NCI-H1105 treated with DMSO at 0.1 percent for 48 hours (cell line): ENCODE measurements around the gene CYP2A6.
"Not testable (repeated sequence)": the region's sequence is repeated elsewhere in the genome, so short reads cannot be mapped to it uniquely, and the experiment has no call there.

Source experiments
- DNase-seq: peaks from one replicate; lab custom pipeline; 2025; lab: John Stamatoyannopoulos, UW

Gene CYP2A6, protein sequence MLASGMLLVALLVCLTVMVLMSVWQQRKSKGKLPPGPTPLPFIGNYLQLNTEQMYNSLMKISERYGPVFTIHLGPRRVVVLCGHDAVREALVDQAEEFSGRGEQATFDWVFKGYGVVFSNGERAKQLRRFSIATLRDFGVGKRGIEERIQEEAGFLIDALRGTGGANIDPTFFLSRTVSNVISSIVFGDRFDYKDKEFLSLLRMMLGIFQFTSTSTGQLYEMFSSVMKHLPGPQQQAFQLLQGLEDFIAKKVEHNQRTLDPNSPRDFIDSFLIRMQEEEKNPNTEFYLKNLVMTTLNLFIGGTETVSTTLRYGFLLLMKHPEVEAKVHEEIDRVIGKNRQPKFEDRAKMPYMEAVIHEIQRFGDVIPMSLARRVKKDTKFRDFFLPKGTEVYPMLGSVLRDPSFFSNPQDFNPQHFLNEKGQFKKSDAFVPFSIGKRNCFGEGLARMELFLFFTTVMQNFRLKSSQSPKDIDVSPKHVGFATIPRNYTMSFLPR

DNA sequence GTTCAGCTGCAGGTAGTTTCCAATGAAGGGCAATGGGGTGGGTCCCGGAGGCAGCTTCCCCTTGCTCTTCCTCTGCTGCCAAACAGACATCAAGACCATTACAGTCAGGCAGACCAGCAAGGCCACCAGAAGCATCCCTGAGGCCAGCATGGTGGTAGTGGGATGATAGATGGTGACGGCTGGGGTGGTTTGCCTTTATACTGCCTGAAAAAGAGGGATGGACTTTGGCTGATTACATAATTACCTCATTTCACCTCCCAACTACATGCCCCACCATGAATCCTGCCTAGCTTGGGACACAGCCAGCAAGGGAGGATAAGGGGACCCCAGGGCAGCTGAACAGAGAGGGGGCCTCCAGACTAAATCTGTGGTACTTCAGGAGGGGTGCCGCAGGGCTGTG lies at the start of gene CYP2A6:
Gene CYP2A6 (minus strand): TSS at position 171 of the 400 bp plus-strand sequence. CDS start 21 bp downstream, at position 150.
- DNase-seq, result not testable (repeated sequence)

DNA sequence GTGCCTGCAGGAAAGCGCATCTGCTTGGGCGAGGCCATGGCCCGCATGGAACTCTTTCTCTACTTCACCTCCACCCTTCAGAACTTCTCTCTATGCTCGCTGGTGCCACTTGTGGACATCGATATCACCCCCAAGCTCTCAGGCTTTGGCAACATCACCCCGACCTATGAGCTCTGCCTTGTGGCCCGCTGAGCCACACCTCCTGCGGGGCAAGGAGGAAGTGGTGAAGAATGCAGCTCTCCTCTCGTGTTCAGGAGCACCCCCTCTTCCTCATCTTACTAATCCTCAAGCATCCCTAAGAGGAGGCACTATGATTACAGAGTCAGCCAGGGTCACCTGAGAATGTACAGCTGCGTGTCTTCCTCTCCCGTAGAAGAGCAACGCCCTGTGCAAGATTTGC lies 49.7 kb upstream of the CYP2A6 start:
- not testable (repeated sequence) for DNase-seq

DNA sequence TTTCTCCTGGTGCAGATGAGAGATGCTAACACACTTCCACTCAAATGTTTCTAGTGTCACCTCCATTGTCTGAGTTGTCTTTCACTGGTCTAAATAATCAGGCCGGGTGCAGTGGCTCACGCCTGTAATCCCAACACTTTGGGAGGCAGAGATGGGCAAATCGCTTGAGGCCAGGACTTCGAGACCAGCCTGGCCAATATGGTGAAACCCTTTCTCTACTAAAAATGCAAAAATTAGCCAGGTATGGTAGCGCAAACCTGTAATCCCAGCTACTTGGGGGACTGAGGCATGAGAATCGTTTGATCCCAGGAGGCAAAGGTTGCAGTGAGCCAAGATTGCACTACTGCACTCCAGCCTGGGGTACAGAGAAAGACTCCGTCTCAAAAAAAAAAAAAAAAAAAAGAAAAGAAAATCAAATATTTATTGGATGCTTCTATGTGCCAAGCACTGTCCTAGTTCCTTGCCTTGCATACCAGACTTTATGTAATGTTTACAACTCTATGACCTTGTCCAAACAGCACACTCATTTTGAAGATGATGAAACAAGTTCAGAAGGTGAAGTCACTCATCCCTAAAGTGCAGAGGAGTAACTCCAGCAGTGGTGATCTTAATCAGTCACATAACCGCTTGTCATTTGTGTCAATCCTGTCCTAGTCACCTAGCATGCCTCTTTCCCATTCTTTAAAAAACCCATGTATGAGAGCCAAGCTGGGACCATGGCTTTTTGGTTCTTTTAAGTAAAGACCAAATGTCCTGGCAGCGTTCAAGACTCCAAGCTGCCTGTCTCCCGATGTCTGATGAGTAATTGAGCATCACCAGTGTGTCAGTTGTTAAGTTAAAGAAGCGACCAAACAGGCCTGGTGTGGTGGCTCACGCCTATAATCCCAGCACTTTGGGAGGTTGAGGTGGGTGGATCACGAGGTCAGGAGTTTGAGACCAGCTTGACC lies 46.9 kb upstream of the CYP2A6 start:
- not testable (repeated sequence) for DNase-seq

DNA sequence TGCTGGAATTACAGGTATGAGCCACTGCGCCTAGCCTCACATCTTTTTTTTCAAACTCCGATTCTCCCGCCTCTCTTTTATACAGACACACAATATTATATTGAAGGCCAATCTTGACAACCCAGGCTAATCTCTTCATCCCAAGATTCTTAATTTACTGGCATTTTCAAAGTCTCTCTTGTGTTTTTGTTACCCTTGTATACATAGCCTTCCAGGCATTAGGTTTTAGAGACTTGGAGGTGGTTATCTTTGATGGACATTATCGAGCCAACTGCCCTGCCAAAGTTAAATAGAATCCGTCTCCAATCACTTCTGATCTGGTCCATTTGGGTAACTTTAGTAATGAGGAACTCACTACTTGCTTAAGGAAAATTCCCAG lies 46.2 kb upstream of the CYP2A6 start:
- no peak for DNase-seq

DNA sequence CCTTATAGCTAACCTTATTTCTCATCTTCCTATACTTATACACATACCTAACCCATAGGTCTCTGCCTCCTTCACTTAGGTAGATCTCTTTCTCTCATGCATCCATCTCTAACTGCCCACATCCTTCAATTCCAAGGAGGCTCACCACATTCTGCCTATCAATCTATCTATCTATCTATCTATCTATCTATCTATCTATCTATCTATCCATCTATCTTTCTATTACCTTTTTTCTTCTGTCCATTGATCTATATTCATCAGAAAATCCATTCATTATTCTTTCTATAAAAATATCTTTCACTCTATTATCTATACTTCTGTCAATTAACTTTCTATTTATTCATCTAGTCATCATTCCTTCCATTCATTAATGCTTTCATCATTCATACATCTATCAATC lies 42.9 kb upstream of the CYP2A6 start:
- no peak for DNase-seq

DNA sequence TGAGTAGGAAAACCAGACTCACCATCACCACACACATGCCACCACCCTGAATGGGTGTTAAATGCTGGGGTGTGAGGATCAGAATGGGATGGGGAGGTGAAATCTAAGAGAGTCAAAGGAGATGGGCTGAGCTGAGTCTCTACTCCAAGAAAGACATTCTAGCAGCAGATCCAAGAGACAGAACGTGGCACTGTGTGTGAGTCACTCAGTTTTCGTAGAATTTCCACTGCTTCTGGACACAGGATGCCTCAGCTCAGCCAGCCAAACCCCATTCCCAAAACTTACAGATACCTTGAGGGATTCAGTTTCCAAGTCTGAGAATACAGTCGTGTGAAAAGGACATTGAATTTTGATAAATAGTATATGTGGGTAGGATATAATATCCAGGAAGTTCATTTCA lies 39.1 kb upstream of the CYP2A6 start:
- DNase-seq, result no peak

DNA sequence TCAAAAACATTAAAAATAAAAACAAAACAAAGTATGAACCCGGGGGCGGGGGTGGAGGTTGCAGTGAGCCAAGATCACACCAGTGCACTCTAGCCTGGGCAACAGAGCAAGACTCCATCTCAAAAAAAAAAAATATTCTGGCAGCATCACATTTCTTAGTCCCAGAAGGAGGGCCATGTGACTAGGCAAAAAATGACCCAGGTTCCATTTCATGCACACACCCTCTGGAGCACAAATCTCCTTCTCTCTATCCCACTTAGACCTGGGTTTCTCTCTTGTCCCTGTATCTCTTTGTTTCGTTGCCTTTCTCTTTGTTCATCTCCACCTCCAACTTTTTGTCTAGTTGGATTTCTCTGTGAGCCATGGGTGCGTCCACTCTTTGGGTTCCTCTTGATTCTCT lies 37.9 kb upstream of the CYP2A6 start:
- no peak for DNase-seq

DNA sequence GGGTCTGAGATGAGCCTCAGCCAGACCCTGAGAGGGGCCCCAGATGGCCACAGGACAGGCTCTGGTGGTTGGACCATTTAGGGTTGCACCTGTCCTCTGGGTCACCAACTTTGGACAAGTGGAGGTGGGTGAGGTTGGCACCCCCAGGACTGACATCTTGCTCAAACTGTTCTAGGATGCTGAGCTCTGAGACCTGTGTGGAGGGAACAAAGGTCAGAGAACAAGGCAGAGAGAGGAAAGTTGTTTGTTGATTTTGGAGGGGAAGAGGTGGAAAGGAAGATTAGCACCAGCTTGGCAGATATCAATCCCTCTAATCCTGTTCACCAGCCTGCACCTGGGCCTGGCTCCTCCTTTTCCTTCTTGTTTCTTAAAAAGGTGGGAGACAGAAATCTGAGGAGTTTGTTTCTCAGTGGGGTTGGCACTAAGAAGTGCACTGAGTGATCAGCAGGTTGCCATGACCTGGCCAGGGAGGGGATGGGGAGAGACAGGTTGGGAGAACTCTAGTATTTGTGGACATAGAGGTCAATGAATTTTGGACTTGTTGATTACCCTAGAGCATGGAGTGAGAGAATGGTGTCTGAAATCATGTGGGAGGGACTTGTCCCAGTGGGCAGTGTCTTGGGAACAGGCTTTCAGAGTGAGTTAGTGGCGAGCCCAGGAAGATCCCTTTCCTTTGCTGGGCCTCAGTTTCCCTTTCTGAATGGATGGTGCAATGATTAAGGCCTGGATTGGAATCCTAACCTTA lies 34.1 kb upstream of the CYP2A6 start:
- not testable (repeated sequence) for DNase-seq

DNA sequence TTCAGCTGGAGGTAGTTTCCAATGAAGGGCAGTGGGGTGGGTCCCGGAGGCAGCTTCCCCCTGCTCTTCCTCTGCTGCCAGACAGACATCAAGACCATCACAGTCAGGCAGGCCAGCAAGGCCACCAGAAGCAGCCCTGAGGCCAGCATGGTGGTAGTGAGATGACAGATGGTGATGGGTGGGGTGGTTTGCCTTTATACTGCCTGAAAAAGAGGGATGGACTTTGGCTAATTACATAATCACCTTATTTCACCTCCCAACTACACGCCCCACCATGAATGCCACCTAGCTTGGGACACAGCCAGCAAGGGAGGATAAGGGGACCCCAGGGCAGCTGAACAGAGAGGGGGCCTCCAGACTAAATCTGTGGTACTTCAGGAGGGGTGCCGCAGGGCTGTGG lies 31.8 kb upstream of the CYP2A6 start, which contains the start of gene CYP2A7:
Gene CYP2A7 (minus strand): TSS at position 170 of the 400 bp plus-strand sequence. CDS start 21 bp downstream, at position 149.
- not testable (repeated sequence) for DNase-seq

DNA sequence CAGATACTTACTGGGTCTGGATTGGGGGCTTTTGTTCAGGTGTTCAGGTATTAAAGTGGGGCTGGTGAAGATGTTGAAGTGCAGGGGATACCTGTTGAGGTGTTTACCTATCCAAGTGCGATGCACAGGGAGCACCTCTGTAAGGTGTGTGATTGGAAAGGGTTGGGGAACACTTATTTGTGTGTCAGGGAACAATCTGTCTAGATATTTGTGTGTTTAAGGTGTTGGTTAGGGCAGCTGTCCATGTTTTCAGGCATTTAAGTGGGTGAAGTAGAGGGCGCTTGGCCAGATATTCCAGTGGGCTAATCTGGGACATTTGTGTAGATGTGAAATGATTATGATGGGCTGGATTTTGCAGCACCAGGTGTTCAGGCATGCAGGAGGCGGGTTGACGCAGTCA lies 29.1 kb upstream of the CYP2A6 start:
- not testable (repeated sequence) for DNase-seq

DNA sequence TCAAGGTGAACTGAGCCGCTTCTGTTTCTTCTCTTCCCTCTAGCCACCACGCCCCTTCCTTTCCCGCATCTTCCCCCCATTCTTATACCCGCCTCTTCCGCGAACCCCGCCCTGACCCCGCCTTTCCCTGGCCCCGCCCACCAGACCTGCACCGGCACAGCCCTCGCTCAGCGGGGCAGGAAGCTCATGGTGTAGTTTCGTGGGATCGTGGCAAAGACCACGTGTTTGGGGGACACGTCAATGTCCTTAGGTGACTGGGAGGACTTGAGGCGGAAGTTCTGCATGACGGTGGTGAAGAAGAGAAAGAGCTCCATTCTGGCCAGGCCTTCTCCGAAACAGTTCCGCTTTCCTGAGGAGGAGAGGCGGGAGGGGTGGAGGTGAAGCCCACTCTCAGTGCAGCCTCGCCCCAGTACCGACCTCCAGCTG lies 25.3 kb upstream of the CYP2A6 start:
- not testable (repeated sequence) for DNase-seq

DNA sequence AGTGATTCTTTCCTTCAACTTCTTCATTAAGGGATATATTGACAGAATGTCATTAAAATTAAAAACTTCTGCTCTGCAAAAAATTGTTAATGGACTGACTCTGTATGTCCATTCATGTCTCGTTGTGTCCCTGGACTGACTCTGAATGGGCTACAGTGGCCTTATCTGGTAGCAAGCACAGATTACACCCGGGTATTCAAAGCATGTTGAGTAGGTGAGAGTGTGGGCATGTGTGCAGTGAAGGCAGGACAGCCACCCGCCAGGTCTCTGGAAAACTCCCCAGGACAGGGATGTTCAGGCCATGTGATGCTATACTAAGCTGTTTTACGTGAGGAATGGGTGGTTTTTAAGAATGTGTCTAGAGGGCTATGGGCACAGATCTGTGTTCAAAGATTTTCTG lies 24.6 kb upstream of the CYP2A6 start:
- not testable (repeated sequence) for DNase-seq

DNA sequence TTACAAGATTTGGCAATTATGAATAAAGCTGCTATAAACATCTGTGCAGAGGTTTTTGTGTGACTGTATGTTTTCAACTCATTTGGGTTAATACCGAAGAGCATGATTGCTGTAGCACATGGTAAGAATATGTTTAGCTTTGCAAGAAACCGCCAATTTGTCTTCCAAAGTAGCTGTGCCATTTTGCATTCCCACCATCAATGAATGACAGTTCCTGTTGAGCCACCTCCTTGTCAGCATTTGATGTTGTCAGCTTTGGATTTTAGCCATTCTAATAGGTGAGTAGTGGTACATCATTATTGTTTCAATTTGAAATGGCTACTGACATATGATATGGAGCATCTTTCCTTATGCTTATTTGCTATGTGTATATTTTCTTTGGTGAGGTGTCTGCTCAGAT lies 23.6 kb upstream of the CYP2A6 start:
- DNase-seq, result not testable (repeated sequence)

DNA sequence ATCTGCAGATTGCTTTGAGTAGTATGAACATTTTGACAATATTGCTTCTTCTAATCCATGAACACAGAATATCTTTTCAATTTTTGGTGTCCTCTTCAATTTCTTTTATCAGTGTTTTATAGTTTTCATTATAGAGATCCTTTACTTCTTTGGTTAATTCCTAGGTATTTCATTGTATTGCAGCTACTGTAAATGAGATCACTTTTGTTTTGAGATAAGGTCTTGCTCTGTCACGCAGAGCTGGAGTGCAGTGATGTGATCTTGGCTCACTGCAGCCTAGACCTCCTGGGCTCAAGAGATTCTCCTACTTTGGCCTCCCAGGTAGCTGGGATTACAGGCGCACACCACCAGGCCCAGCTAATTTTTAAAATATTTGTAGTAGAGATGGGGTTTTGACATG lies 22.0 kb upstream of the CYP2A6 start:
- DNase-seq, result no peak

DNA sequence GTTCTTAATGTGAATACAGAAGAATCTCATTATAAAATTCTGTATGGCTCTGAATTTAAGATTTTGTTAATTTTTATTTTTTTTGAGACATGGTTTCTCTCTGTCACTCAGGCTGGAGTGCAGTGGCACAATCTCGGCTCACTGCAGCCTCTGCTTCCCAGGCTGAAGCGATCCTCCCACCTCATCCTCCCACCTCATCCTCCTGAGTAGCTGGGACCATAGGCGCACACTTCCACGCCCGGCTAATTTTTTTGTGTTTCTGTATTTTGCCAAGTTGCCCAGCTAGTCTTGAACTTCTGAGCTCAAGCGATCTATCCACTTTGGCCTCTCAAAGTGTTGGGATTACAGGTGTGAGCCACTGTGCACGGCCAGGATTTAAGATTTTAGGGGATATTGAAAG lies 17.5 kb upstream of the CYP2A6 start:
- DNase-seq, result no peak

DNA sequence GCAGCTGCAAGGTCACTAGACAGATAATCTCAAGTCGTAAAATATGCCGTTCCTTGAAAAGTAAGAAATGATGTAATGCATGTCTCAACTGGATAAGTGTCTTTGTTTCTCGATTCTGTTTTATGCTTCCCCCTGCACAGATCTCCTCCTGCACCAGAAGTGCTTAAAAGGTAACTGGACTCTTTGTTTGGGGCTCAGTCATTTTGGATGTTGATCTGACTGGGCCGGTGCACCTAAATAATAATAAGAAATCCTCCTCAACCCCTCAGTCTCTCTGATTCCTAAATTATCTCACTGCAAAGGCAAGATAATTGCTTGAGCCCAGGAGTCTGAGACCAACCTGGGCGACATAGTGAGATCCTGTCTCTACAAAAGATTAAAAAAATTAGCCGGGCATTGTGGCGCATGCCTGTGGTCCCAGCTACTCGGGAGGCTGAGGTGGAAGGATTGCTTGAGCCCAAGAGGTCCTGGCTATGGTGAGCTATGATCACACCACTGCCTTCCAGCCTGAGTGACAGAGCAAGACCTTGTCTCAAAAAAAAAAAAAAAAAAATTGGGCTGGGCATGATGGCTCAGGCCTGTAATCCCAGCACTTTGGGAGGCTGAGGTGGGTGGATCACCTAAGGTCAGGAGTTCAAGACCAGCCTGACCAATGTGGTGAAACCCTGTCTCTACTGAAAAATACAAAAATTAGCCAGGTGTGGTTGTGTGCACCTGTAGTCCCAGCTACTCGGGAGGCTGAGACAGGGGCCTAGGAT lies 14.7 kb upstream of the CYP2A6 start:
- DNase-seq, result not testable (repeated sequence)

DNA sequence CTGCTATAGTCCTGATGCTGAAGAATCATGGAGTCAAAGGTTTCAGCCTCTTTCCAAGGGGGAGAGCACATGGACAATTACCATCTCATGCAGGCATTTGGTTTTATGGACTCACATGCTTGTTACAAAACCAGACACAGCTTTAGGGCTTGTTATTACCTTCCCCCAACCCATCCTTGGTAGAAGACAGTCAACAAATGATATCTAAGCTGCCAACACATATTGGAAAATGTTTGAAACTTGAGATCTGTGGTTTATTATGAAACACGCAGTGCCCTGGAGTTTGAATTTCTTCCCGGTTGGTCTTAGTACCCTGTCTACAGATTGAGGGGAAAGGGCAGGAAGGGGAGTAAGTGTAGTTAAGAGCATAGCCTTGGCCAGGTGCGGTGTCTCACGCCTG lies 12.5 kb upstream of the CYP2A6 start:
- DNase-seq, result no peak

DNA sequence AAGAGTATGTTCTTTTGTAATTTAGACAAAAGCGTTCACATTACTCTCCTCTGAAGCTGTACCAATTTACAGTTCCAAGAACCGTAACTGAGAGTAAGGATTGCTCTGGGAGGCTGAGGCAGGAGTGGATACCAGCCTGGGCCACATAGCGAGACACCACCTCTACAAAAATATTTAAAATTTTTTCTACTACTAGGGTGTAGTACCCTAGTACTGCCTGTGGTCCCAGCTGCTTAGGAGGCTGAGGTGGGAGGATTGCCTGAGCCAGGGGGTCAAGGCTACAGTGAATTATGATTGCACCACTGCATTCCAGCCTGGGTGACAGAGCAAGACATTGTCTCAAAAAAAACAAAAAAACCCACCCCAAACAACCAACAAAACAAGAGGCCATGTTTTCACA lies 12.1 kb upstream of the CYP2A6 start:
- DNase-seq, result no peak

DNA sequence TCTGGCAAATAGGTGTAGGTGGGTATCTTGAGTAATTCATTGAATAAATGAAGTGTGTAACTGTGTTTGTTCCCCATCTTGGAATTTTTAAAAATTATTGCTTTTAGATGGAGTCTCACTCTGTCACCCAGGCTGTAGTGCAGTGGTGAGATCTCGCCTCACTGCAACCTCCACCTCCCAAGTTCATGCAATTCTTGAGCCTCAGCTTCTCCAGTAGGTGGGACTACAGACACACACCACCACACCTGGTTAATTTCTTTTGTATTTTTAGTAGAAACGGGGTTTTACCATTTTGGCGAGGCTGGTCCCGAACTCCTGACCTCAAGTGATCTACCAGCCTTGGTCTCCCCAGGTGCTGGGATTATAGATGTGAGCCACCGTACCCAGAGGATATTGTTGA lies 7.9 kb upstream of the CYP2A6 start:
- DNase-seq, result no peak

DNA sequence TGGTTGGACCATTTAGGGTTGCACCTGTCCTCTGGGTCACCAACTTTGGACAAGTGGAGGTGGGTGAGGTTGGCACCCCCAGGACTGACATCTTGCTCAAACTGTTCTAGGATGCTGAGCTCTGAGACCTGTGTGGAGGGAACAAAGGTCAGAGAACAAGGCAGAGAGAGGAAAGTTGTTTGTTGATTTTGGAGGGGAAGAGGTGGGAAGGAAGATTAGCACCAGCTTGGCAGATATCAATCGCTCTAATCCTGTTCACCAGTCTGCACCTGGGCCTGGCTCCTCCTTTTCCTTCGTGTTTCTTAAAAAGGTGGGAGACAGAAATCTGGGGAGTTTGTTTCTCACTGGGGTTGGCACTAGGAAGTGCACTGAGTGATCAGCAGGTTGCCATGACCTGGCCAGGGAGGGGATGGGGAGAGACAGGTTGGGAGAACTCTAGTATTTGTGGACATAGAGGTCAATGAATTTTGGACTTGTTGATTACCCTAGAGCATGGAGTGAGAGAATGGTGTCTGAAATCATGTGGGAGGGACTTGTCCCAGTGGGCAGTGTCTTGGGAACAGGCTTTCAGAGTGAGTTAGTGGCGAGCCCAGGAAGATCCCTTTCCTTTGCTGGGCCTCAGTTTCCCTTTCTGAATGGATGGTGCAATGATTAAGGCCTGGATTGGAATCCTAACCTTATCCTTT lies 2.4 kb upstream of the CYP2A6 start:
- not testable (repeated sequence) for DNase-seq
